ENCODE data around the gene NCOA7. TPM values are rescaled to one million over a fixed set of nuclear protein-coding genes. Genes with fewer than 3 reads are reported as not detected.

The NCOA7 gene
- total and polyA plus RNA-seq, 9 of the 15 experiments (the other 6 are each of a cell fraction or from before 2014, with no cell fraction given), result 5.8 to 14.6 (median 9.3) TPM

- TF ChIP-seq ZNF431 (CRISPR knock-in tag; IDR thresholded peaks at IDR 0.05) (0 out of 2 replicates have a peak, but pooled peaks have one; percentile 33), CUX1 (CRISPR knock-in tag; IDR thresholded peaks at IDR 0.05) (no peak), TCF7L2 (IDR thresholded peaks at IDR 0.05; ENCODE audit: low read depth, low read length) (no peak), CHAMP1 (IDR thresholded peaks at IDR 0.05) (no peak), SNRNP70 (optimal IDR thresholded peaks at IDR 0.05; ENCODE audit: low read depth, low read length) (no peak), E2F1 (CRISPR knock-in tag; IDR thresholded peaks at IDR 0.05) (no peak), TBL1XR1 (IDR thresholded peaks at IDR 0.05; ENCODE audit: low read length in 2 of 2) (no peak), FOXM1 (IDR thresholded peaks at IDR 0.05; ENCODE audit: low read depth) (no peak), FOXM1 (CRISPR knock-in tag; IDR thresholded peaks at IDR 0.05; ENCODE audit: low read depth) (no peak), BMI1 (IDR thresholded peaks at IDR 0.05; ENCODE audit: low read length) (no peak), ZNF778 (CRISPR knock-in tag; IDR thresholded peaks at IDR 0.05) (no peak), ZNF277 (CRISPR knock-in tag; IDR thresholded peaks at IDR 0.05; ENCODE audit: borderline replicate concordance) (no peak), PBX2 (CRISPR knock-in tag; IDR thresholded peaks at IDR 0.05; ENCODE audit: low read depth) (no peak), PBX2 (tag; conservative IDR thresholded peaks at IDR 0.05; ENCODE audit: low read depth) (no peak), CBFB (CRISPR knock-in tag; IDR thresholded peaks at IDR 0.05) (no peak), ZNF717 (CRISPR knock-in tag; IDR thresholded peaks at IDR 0.05) (no peak)
Measured at GRCh38 chr6:125944434-125944816, 153.7 kb downstream of the NCOA7 start (continued).
